GM12874 (cell line): ENCODE results near the gene SEC14L5.

ENCODE experiments used
- TF ChIP-seq, protein P1 (sequence below): IDR thresholded peaks from 2 replicates; pipeline ENCODE4 v1.5.1; 2011; ENCODE audit warnings: low read depth, mild to moderate bottlenecking, control low read depth, low read length, moderate library complexity; ENCODE audit not compliant: insufficient read depth

The SEC14L5 gene

DNA sequence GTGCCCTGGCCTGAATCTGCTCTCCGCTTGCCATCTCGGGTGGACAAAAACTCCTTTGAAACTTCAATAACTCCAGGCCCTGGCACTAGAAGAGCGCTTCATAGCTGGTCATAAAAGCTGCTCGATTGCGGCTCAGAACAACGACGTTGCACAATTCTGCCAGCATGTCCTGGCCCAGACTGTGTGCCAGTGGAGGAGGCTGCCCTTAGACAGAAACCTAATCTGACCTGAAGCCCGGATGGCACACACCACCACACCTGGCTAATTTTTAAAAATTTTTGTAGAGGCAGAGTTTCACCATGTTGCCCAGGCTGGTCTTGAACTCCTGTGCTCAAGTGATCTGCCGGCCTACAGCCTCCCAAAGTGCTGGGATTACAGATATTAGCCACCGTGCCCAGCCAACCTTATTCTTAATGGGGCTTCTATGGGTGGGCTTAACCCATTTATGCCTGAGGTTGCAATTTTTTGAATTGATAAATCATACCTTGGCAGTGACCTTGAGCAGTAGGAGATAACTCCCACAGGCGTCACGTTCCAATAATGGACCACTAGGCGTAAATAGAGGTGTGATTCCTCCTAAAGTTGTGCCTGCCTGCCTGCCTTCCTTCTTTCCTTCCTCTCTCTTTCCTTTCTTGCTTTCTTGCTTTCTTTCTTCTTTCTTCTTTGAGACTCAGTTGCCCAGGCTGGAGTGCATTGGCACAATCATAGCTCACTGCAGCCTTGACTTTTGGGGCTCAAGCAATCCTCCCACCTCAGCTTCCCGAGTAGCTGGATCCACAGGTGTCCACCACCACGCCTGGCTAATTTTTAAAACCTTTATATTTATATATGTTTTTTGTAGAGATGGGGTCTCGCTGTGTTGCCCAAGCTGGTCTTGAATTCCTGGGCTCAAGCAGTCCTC is 20.1 kb upstream of the SEC14L5 start:
- TF ChIP-seq, protein P1, sequence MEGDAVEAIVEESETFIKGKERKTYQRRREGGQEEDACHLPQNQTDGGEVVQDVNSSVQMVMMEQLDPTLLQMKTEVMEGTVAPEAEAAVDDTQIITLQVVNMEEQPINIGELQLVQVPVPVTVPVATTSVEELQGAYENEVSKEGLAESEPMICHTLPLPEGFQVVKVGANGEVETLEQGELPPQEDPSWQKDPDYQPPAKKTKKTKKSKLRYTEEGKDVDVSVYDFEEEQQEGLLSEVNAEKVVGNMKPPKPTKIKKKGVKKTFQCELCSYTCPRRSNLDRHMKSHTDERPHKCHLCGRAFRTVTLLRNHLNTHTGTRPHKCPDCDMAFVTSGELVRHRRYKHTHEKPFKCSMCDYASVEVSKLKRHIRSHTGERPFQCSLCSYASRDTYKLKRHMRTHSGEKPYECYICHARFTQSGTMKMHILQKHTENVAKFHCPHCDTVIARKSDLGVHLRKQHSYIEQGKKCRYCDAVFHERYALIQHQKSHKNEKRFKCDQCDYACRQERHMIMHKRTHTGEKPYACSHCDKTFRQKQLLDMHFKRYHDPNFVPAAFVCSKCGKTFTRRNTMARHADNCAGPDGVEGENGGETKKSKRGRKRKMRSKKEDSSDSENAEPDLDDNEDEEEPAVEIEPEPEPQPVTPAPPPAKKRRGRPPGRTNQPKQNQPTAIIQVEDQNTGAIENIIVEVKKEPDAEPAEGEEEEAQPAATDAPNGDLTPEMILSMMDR = no peak

DNA sequence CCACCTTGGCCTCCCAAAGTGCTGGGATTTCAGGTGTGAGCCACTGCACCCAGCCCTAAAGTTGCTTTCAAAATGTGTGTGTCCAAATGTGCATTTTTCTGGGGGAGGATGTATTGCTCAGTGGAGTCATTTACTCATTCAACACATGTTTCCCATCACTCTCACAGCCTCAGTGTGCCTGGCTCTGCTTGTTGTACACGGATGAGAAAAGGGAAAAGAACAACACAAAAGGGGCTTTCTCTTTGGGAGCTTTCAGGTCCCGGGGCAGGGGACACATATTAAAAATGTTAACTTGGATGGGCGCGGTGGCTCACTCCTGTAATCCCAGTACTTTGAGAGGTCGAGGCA is 19.5 kb upstream of the SEC14L5 start:
- TF ChIP-seq, protein P1 = no peak

DNA sequence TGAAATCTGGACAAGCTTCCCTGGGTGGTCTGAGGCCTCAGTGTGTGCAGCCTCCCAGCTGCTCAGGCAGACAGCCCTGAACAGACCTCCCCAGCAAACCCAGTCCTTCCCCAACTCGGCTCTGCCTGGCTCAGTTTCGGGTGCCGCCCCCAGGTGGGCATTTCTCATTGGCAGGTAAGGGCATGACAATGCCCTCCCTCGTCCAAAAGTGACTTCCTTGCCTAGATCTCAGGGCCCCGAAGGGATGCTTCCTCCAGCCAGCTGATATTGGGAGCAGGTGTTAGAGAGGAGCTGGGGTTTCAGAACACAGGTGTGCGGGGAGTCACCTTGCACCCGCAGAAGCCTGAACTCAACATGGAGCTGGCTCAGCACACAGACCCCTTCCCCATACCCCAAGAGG is 17.4 kb upstream of the SEC14L5 start:
- TF ChIP-seq, protein P1 = no peak

DNA sequence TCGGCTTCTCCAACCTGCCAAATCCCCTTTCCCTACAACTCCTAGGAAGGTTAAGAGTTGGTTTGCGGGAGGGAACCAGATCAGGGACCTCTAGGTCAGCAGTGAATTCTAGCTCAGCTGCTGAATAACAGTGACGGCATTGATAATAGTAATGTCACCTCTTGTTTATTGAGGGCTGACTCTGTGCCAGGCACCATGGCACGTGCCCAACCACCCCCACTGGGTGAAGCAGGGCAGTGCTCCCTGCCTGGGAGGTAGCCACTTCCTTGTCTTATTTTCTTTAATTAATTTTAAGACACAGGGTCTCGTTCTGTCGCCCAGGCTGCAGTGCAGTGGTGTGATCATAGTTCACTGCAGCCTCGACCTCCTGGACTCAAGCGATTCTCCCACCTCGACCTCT is 15.6 kb upstream of the SEC14L5 start:
- TF ChIP-seq, protein P1 = no peak

DNA sequence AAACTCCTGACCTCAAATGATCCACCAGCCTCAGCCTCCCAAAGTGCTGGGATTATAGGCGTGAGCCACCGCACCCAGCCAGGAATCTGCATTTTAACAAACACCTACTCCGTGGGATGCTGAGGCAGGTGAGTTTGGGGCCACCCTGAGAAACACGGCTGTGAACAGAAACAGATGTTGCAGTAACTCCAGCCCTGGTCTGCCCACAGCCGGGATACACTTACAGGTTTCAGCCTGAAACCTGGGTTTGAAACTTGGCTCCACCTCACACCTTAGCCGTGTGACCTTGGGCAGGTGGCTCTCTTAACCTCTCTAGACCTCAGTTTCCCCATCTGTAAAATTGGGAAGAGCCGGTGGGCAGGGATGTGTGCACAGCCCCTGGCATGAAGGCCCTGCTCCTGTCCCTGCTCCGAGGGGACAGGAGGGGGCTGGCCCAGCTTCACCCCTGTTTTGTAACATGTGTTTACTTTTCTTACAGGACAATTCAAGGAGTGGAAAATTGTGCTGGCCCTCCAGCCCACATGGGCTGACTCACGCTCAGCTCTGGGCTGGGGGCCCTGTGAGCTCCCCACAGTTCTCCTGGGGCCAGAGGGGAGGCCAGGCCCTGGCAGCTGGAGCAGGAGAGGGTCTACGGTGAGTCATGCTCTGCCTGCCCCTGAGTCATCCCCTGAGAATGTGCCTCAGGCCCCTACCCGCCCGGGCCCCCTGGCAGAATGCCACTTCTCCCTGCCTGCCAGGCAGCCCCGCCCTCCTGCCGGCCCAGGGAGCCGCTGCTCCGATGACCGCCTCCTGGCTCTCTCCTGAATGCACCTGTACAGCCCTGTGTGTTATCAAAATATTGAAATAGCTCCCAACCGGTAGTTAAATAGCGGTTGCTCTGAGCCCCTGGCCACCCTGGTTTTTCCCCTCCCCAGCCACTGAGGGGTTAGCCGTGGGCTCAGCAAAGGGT is 13.5 kb upstream of the SEC14L5 start:
- TF ChIP-seq, protein P1 = no peak

DNA sequence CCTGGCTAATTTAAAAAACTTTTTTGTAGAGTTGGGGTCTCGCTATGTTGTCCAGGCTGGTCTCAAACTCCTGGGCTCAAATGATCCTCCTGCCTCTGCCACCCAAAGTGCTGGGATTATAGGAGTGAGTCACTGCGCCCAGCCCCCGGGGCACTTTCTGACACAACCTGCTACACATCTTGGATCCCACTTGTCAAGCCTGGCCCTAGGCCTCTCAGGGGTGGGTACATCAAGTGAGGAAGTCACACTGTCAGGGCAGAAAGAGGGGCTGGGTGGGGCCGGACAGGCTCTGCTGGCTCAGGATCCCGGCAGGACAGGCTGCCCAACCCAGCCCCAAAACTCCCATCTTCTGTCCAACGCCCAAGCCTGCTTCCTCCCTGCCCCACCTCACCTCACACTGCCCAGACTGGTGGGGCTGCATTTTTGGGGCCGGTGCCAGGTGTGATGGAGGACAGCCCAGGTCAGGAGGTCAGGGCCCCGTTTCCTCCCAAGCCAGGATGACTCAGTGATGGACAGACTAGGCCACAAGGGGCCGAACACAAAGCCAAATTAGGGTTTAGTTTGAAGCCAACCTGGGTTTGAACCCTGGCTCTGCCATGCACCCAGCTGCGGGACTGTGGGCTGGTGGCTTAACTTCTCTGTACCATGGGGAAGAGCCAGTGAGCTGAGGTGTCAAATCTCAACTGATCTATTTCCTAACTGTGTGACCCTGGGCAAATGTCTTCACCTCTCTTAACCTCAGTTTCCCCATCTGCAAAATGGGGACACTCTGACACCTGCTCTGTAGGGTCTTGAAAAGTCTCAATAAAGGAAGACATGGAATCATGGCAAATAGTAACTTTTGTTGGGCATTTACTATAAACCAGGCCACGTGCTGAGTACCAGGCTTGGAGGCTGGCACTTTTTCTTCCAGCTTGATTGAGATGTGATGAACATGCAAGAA is 12.3 kb upstream of the SEC14L5 start:
- TF ChIP-seq, protein P1 = no peak

DNA sequence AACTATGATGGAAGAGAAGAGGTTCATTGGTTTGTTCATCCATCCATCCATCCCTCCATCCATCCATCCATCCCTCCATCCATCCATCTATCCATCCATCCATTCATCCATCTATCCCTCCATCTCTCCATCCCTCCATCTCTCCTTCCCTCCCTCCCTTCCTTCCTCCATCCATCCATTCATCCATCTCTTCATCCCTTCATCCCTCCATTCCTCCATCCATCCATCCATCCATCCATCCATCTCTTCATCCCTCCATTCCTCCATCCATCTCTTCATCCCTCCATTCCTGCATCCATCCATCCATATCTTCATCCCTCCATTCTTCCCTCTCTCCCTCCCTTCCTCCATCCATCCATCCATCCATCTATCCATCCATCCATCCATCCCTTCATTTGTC is 11.2 kb upstream of the SEC14L5 start:
- TF ChIP-seq, protein P1 = no peak
